HG03575 (cell line): ENCODE results near the gene MAPK11.

ENCODE experiments used
- ATAC-seq: cut with Tn5 transposase; IDR thresholded peaks from one replicate; pipeline ENCODE4 v1.9.1; 2021; ENCODE audit not compliant: unreplicated experiment, insufficient number of reproducible peaks, low FRiP score; ENCODE audit errors: extremely low read depth

Gene MAPK11

DNA sequence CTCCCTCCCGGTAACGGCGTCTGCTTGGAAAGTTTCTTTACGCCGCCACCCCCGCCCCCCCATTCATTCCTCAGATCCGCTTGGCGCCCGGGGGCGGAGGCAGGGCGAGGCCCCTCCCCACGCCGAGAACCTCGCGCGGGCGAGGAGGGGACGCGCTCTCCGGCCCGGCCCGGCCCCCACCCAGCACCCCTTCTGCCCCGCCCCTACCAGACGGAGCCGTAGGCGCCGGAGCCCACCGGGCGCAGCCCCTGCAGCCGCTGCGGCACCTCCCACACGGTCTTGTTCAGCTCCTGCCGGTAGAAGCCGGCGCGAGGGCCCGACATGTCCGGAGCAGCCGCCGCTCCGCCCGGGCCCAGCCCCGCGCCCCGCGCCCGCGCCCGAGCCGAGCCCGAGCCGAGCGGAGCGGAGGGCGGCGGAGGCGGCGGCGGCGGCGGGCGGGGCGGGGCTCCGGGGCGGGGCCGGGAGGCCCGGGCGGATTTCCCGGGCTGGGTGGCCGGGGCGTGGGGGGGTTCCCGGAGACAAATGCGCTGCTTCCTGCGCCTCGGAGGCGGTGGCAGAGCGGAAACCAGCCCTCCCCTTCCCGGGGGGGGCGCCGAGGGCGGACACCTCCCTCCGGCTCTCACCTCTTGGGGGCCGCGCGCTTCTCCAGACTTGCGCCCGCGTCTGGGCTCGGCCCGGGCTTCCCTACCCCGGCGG is at the start of gene MAPK11:
Gene MAPK11, minus strand, starts transcription at position 411 of the 696 bp plus-strand sequence. Its CDS starts 88 bp downstream, at position 323.
- no peak for ATAC-seq

DNA sequence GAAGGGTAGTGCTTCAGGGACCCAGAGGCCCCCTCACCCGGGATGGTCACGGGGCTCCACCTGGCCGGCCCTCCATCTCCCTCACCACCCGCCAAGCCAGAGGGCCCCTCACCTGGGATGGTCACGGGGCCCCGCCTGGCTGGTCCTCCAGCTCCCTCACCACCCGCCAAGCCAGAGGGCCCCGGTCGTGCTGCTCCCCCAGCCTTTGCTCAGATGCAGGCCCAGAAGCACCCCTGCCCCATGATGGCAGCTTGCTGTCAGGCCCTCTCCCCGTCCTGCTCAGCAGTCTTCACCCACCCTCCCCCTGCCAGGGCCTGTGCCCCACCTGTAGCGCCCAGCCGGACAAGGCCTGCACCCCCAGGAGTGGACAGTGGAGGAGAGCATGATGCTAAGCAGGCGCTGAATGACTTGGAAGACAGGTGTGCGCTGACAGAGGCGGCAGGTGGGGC is 49.3 kb upstream of the MAPK11 start:
- ATAC-seq, result no peak

DNA sequence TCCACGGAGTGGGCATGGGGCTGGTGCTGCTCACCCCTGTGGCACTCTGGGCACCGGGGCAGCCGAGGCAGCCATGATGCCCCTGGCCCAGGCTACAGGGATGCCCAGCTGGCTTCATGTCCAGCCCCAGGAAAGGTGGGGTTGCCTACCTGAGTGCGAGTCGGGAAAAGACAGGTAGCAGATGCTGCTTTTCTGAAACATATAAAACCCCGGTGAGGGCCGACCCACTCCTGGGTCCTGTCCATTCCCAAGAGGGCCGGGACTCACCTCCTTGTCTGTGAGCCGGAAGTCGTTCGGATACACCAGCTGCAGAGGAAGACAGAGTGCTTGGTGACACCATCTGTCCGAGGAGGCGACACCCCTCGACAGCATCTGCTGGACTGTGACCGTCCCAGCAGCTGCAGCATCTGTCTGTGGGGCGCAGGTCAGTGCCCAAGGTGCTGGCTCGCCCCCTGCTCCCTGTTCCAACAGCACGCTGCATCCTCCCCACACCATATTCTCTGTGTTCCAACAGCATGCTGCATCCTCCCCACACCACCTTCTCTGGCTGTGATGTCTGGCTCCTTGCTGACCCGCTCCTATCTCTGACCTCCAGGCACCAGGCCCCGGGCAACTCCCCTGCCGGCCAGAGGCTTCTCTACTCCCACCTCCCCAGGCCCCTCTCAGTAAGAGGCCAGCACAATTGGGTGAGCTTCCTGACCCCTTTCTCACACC is 48.7 kb upstream of the MAPK11 start:
- no peak for ATAC-seq

DNA sequence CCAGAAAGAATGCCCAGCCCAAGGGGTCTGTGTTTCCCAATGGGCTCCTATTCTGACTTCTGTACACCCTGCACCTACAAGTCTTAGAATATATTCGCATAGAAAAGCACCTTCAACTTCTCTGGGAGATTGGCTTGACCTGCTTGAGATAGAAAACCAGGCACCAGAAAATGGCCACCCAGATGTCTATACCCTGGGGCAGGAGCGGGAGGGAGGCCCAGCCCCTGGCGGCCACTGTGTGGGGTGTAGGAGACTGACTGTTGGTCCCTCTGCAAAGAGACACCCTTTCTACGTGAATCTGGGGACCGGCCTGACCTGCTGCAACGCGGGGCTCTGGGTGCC is 48.1 kb upstream of the MAPK11 start:
- ATAC-seq, result no peak

DNA sequence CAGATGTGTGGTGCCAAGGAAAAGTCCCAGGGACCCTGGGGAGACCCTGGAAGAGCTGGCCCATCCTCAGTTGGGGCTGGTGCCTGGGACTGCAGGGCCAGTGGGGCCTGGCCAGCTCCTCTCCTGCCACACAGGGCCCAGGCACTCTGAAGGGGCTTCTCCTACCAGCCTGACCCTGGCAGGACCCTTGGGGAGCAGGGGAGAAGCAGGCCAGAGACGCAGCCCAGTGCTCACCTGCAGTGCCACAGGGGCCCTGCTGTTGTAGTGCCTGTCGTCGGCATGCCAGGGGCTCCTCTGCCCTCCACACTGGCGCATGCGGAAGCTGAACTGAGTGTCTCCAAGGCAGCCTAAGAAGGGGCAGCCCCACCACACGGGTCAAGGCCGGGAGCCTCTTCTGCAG is 47.5 kb upstream of the MAPK11 start:
- ATAC-seq, result no peak

DNA sequence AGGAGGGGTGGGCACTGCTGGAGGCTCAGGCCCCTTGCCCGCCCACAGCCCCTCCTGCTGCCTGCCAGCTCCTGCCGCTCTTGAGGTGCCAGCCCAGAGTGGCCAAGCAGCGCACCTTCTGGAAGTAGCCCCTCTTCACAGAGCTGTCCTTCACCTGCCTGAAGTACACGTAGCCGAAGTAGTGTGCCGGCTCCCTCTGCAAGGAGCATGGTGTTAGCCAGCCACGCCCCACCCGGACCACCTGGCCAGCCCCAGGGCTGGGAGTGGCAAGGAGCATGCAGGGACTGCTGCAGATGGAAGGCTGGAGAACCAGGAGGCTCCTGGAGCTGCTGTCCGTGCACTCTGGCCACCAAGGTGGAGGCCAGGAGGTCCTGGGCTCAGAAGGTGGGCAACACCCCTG is 47.0 kb upstream of the MAPK11 start:
- ATAC-seq, result no peak

DNA sequence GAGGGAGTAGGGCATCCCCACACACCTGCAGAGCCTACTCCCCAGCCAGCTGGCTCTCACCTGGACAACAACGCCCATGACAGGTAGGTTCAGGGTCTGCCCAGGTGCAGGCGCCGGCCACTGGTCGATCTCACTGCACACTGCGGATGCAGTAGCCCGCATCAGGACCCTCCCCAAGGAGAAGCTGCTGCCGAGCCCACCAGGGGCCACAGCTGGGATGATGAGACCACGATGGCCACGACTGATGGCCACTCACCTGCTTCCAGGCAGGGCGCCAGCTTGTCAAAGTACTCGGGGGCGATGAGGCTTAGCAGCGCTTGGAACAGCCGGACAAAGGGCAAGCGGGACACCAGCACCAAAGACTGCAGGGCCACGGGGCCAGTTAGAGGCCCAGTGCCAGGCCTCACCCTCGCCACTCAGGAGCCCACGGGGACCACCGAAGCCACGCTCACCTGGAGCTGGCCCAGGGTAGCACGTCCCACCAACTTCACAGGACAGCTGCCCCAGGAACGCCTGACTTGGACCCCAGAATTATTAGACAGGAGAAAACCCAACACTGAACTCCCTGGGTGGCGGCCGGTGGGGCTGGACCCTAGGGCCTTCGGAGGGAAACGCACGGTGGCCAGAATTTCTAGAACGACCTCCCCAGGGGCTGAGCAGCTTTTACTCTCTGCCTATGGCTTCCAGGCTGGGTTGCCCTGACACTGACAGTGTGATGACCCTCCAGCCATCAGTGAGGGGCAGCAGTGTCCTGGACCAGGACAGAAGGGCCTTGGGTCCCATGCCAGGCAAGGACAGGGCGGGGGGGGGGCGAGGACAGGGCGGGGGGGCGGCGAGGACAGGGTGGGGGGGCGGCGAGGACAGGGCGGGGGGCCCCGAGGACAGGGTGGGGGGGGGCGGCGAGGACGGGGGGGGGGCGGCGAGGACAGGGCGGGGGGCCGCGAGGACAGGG is 46.2 kb upstream of the MAPK11 start:
- no peak for ATAC-seq

DNA sequence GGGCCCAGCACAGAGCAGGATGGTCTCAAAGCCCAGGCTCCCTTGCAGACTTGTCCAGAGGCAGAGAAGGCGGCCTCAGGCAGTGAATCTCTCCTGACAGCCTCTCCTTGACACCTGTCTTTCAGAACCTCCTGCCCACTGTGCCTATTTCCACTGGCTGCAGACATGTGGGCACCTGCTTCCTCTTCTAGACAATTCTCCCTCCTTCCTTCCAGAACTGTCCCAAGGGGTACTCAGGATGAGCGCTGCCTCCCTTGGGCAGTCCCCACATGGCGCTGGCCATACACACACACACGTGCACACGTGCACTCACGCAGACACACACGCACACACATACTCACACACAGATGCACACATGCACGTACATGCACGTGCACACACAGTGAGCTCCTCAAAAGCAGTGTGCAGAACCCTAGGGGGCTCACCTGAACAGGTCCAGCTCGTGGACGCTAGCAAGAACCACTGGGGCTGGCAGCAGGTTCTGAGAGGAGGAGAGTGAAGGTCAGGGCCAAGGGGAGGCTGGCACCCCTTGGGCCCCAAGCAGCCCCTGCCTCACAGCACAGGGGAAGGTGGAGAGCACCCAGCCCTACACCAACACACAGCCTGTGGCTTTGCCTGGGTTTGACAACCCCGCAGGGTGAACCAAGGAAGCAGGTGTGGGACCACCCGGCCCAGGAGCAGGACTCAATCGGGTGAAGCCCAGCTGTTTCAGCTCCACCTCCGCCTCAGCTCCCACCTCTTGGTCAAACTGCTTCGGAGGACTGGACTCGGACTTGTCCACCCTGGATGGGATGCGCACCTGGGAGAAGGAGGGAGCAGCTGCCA is 45.3 kb upstream of the MAPK11 start:
- no peak for ATAC-seq

DNA sequence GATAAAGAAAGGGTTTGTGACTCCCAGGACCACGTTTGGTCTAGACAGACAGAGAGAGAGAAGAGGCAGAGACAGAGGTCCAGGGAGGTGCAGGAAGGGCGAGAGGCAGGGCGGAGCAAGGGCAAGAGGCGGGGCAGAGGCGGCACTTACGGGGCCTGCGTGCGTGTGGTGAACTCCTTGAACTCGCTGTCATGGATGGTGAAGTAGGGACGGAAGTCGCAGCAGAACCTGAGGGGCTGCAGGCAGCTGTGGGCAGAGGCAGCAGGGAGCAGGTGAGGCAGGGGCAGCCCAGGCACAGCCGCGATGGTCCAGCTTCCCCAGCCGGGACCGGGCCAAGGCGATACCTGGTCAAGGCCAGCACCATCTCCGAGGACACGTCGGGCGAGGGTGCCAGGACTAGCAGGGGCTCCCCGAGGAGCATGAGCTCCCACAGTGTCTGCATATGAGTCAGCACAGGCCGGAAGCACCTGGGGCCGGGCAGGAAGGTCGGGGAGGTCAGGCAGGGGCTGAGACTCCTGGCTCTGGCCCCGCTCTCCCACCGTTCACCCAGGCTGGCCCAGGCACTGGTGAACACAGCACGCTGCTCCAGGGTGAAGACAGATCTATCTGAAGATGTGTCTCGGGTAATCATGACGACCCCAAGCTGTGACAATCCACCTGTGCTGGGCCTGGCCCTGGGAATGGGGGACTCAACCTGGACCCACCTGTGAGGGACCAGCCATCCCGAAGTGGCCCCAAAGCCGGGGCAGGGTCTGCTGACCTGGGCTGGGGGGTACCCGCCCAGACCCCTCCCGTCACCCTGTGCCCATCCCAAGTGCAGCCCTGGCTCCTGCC is 44.5 kb upstream of the MAPK11 start:
- ATAC-seq, result no peak

DNA sequence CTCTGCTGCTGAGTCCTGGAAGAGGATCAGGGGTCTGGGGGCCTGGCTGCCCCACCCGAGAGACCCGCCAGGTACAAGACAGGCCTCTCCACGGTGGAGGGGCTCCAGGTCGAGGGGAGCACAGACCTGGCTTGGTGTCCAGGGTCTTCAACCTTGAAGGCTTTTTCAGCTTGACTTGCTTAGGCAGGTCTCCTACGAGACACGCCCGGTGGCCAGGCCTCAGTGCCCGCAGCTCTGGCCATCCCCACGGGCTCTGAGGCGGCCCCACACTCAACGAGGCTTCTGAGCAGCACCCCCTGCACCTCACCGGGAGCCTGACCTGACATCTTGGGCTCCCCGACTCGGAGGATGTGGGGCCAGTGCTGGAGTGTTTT is 43.9 kb upstream of the MAPK11 start:
- no peak for ATAC-seq

DNA sequence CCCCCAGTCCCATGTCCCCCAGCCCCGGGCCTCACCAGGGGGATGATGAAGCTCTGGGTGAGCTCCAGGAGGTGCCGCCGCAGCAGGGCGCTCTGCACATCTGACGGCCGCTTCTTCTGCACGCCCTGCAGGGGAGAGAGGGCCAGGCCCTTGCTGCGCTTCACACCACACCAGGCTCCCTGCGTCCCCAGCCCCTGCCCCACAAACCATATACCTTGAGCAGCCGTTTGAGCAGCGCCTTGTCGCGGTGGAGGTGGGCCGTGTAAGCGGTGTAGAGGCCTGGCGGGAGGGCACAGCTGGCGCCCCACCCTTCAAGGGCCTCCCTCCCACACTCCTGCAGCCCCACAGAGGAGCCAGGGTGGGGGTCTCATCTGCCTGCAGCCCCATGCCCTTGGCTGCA is 43.4 kb upstream of the MAPK11 start:
- no peak for ATAC-seq

DNA sequence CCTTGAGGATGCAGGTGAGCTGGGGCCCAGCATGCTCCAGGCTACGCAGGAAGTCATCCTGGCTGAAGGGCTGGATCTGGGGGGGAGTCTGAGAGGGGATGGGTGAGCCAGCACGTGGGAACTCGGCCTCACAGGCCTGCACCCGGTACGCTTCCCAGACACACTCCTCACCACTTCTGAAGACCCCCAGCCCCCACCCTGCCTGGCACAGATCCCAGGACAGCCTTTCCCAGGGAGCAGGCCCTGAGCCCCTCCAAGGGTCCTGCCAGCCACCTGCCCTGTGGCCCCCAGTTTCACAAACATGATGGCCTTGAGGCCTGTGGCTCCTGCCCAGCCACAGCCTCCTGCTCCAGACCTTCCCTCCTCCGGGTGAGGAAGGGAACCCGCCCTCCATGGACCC is 42.8 kb upstream of the MAPK11 start:
- no peak for ATAC-seq

DNA sequence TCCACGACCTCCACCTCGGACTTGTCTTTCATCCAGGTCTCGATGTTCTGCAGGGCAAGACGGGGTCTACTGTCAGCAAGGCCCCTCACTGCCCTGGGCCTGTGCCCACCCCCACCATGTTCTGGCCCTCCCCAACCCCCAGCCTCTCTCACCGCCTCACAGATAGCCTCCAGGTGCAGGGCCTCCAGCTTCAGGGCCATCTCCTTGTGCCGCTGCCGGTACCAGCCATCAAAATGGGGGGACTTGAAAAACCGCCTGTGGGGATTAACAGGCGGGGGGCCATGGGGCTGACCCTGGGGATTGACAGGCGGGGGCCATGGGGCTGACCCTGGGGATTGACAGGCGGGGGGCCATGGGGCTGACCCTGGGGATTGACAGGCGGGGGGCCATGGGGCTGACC is 42.2 kb upstream of the MAPK11 start:
- ATAC-seq, result no peak

DNA sequence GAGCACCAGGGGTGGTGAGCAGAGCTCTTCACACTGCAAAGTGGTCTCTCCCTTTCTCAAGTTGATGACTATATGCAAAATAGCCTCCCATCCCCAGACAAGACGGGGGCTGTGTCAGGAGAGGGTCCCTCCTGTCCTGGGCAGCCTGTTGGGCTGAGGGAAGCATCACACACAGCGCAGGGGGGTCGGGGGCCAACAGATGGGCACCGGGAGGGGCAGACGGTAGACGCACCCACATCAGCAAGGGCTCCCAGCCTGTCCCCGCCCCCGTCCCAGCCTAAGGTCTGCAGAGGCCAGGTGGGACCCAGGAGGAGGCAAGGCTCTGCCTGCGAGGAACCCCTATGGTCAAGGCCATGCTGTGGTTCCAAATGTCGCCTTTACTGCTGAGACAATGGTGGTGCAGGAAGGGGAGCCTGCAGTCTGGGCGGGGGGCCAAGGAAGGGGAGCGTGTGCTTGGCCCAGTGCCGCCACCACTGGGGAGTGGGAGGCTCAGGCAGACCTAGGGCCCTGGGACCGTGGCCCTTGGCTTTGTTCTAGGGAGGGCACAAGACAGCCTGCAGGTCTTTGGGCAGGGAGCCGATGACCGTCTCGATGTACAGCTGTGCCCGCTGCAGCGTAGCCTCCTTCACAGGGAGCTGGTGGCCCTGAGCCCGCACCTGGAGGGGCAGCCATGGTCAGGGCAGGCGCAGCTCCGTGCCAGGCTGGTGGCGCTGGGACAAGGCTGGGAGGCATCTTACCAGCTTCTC is 41.6 kb upstream of the MAPK11 start:
- no peak for ATAC-seq

DNA sequence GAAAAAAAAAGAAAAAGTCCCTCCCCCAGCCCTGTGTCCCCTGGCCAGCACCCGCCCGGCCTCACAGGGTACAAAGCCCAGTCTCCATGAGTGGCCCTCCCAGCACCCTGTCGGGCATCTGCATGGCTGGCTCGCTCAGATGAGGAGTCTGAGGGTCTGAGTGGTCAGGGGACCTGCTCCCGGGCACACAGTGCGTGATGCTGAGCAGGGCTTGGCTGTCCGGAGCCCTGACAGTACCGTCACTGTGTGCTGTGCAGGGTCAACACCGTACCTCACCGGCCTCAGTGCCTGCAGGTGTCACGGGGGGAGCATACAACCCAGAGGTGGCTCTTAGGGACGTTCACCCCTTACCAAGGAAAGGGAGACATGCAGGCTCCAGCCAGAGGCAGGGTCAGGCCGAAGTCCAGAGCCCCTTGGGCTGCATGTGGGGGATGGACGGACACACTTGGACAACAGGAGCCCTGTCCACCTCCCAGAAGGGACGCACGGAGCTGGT is 40.8 kb upstream of the MAPK11 start:
- no peak for ATAC-seq

DNA sequence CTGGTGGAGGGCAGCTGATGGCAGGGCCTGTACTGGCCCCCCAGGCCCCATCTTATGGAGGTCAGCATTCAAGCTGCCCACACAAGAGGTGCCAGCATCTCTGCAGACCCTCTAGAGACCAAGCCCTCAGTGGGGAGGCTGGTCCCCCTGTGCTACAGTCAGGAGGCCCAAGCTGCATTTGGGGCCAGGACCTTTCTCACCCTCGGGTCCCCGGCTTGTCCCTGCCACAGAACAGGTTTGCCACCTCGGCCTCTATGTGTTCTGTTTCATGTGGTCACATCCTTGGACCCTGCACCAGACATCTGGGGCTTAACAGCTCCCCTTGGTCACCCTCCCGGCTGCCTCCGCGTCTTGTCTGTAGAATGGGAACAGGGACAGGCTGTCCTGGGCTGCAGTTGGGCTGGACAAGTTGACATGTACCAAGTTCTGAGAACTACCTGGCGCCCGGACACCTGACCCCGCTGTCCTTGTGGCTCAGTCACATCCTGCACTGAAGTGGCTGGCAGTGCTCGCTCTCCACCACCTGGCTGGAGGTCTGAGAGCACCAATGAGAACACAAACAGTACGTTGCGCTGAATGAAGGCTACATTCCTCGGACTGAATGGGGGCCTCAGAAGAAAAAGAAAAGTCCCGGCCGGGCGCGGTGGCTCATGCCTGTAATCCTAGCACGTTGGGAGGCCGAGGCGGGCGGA is 40.0 kb upstream of the MAPK11 start:
- ATAC-seq, result no peak

DNA sequence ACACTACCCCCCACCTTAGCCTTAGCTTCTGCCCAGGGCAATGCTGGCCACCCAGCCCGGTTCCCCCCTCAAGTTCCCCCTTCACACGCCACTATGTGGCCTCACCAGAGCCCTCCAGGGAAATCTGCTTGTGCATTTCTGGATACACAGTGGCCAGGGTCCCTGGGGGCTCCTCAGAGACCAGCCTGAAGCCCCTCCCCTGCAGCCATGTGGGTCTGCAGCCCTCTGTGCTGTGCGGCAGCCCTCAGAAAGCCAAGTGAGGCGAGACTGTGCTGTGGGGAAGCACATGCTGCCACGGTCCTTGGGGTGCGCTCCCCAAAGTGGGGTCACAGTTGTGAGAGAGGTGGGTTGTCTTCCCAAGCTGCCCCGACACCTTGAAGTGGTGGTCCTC is 39.4 kb upstream of the MAPK11 start:
- no peak for ATAC-seq
